GM18861 (cell line): ENCODE data around the gene KLK14.

Source experiments
- ATAC-seq: cut with Tn5 transposase; IDR thresholded peaks from one replicate; pipeline ENCODE4 v1.9.1; 2021; ENCODE audit not compliant: unreplicated experiment

KLK14 gene

DNA sequence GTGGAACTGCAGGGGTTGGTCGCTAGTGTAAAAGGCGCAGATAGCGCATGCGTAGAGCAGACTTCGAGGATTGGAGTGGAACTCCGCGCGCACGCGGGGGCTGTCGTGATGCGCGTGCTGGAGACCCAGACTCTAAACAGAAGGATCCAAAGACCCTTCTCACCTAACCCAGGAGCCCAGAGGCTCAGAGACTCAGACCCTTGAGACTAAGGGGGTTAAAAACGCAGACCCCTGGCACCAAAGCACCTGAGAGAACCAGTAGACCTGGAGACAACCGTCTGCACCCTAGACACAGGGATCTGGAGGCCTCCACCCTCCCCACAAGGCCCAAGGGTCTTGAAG lies 26.1 kb upstream of the KLK14 start:
- no peak for ATAC-seq

DNA sequence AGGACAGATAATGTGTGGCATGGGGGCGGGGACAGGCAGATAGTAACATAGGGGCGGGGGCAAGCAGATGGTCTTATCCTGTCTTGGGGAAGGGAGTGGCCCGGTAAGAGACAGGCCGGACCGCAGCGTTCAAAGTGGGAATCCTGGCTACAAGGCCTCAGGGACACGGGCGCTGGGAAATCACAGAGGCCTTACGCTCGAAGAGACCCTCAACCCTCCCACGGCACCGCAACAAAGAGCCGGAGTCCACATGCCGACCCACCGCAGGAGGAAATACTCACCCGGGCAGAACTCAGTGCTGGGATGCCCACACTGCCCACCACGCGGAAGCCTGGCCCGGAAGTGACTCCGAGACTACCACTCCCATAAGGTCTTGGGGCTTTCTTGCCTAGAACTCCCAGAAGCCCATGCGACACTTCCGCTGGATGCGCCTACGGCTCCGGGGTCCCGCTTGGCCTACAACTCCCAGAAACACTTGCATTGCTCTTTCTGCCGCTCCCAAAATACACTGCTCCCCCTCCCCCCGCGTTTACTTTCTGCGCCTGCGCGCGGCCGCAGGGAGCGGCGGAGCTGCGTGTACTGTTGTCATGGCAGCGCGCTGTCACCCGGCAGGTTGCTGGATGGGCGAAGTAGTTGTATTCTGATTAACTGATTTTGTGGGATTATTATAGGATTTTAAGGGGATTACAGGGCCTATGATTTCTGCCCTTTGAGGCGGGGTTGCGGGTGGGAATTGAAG lies 25.5 kb upstream of the KLK14 start, which contains the start of gene CTU1:
Gene CTU1 (minus strand): TSS at position 344 of the 739 bp plus-strand sequence. CDS start 3,840 bp downstream, outside the sequence.
- ATAC-seq: peak; percentile 89

DNA sequence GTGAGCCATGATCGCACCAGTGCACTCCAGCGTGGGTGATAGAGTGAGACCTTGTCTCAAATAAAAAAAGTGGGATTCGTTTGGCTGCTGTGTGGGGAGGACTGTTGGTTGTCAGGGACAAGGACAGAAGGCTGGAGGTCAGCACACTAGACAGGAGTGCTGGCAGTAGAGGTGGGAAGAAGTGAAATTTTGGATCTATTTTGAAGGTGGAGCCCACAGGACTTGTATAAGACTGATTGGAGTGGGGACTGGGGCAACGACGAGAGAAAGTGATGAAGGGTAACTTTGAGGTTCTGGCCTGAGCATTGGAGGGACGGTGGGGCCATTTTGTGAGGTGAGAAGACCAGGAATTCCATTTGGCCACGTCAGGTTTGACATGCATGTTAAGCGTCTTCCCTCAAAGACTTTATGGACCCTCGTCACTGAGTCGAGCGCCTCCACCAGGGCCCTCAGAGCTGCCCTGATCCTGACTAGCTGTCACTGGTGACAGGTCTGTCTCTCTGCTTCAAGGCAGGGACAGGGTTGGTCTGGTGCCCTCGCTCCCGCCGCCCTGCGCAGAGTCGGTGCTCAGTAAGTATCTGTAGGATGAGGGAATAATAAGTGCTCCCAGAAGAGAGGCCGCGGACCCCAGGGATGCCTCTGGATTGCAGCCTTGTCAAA lies 24.8 kb upstream of the KLK14 start:
- ATAC-seq: no peak

DNA sequence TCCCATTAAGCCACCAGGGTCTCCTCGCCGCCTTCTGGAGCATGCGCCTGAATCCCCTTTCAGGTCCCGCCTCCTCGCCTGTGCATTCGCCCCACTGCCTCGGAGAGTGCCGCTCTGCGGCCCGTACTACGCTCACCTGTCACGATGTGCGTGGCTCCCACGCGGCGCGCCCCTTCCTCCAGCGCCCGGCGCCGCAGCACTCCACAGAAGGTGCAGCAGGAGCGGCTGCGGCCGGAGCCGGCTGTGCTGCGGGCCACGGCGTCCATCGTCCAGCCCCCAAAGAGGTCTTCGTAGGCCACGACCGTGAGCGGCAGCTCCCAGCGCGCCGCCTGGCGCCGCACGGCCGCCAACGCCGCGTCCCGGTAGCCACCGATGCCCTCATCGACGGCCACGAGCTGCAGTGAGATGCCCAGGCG lies 21.2 kb upstream of the KLK14 start:
- no peak for ATAC-seq

DNA sequence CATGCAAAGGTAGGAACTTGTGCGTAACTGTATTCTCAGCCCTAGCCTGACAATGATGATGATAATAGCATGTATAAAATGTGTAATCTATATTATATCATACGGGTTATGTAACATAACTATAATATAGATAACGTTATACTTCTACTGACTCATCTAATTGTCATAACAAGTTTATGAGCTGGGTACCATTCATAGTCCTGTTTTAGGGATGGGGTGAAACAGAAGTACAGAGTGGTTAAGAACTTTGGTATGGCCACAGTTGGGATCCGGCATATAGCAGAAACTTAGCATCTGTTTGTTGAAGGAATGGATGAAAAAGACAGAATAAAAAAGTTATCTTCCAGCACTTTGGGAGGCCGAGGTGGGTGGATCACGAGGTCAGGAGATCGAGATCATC lies 20.3 kb upstream of the KLK14 start:
- ATAC-seq: no peak

DNA sequence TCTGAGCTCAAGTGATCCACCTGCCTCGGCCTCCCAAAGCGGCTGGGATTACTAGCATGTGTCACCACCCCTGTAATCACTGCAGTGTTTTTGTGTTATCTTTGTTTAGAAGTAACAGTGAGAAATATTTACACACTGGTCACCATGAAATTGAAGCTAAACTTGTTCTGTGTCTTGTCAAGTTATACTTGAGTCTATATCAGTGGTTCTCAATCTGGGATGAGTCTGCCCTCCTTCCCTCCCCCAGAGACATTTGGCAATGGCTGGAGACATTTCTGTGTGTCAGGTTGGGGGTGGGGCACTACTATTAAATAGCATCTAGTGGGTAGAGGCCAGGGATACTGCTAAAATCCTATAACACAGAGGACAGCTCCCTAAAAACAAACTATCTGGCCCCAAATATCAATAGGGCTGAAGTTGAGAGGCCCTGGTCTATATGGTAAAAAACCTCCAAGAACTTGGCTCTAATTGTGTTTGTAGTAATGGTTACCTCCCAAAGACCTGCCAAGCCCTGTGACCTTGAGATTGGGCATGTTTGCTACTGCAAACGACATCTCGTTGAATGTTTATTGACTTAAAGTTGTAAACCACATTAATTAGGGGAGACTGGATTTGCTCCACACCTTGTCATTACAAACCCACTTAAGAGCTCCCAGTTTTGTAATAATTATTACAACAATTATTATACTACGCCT lies 18.6 kb upstream of the KLK14 start:
- ATAC-seq: no peak

DNA sequence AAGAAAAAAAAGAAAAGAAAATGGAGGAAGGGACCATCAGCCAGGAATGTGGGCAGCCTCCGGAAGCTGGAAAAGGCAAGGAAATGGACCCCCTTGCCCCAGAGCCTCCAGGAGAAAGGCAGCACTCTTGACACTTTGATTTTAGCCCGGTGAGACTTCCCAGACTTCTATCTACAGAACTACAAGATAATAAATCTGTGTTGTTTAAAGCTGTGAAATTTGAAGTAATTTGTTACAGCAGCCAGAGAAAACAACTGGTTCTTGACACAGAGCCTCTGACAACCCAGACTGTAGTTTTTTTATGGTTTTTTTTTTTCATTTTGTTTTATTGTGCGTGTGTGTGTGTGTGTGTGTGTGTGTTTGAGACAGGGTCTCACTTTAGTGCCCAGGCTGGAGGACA lies 17.9 kb upstream of the KLK14 start:
- no peak for ATAC-seq

DNA sequence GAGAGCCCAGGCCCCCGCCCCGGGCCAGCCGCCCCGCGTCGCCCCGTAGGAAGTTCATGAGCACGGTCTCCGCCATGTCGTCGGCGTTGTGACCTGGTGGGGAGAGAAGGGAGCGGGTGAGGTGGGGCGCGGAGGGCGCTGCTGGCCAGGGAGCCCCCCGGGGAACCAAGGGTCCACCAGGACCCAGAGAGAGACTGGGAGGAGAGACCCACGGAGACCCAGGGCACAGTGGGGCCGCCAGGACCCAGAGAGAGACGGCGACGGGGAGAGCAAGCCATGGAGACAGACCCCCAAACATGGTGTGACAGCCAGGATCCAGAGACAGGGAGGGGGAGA lies 16.3 kb upstream of the KLK14 start:
- no peak for ATAC-seq

DNA sequence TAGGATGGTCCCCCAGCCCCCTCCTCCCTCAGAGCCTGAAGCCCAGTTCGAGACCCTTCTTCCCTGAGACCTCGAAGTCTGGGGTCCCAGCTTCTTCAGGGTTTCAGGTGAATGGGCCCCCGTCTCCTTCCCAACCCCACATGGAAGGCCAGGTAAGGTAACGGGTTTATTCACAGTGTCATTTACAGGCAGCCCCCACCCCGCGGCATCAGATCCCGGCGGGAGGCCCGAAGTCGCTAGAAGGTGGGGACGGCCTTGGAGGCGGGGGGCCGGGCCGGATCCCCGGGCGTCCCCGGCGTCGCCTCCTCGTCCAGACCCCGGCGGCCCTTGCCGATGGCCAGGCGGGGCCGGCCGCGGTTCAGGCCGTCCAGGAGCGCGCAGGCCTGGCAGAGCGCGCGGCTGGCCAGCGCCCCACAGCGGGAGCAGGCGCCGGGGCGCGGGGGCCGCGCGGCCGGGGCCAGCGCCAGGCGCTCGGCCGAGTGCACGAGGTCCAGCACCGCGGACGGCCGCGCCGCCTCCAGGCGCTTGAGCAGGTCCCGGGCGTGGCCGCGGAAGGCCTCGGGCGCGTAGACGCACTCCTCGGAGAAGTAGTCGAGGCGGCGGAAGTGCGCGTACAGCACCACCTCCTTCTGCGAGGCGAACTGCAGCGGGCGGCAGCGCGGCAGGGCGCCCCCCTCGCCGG lies 15.8 kb upstream of the KLK14 start:
- no peak for ATAC-seq

DNA sequence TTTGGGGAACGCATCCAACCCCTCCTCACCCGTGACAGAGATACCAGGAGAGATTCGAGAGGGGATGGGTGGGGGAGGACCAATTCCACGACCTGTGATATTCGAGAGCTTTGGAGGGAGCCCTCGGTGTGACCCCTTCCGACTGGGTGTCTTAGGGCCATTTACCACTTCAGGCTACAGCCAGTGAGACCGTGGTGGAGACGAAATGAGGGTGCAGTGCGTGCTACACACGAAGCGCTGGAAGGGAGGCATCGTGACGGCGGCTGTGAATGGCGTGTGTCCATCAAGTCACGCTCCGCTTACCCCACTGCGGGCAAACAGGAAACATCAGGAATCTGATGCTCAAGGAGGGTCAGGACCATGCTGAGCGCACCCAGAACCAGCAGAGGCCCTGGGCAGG lies 15.1 kb upstream of the KLK14 start:
- ATAC-seq: no peak

DNA sequence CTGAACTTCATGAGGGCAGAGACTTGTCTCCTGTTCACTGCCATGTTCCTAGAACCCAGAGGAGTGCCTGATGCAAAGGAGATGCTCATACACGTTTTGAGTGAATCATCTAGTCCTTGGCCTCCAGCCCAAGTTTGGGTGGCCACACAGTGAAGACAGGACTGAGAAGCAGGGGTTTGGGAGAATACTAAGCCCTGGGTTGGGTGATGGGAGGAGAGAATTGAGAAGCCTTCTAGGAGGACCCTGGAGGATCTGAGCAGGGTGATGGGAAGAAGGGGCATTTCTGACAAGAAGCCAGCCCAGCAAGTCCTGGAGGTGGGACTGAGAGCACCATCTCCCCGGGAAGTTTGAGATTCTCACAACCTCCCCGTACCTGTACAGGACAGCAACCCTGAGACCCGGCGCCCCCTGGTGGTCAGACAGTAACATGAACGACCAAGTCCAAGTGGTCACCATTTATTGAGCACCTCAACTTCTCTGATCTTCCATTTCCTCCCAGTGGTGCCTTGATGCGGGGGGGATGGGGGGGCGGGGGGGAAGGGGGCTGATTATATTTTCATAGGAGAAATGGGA lies 14.6 kb upstream of the KLK14 start:
- no peak for ATAC-seq

DNA sequence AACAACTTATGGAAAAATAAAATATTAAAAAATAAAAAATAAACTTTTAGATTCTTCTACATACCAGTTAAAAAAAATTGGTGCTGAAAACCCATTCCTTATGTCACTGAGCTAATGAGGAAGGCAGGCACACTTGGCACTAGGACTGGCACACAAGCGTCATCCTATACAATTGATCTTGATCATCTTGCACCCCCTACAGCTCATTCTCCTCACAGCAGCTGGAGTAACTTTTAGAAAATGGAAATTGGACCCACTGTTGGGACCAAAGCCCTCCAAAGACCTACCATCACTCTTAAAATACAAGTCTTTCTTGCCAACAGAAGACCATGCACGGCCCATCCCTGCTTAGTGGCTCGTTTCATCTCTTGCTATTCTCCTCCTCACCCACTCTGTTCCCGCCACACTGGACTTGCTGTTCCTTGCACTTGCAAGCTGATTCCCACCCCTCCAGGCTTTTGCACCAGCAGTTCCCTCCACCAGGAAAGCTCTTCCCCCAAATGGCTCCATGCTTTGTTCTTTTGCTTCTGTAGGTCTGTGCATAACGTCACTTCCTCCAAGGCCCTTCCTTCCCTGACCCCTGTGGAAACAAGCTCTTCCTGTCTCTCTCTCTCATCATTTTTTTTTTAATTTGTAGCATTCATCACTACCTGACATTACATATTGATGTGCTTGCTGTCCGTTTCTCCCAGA lies 13.9 kb upstream of the KLK14 start:
- ATAC-seq: no peak

DNA sequence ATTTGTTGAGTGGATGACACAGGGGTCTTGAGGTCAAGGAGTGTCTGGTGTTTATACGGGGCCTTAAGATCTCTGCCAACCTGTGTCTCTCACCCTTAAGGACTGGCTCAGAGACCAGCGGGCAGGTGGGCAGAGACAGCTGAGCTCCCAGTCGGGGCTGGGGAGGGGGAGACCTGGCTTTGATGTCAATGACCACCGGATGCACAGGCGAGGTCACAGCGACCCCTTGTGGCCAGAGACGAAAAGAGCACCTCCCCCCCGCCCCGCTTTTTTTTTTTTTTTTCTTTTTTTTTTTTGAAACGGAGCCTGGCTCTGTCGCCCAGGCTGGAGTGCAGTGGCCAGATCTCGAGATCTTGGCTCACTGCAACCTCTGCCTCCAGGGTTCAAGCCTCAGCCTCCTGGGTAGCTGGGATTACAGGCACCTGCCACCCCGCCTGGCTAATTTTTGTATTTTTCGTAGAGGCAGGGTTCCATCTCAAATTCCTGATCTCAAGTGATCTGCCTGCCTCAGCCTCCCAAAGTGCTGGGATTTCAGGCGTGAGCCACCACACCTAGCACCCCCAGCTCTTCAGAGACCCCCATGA lies 12.1 kb upstream of the KLK14 start:
- ATAC-seq: no peak

DNA sequence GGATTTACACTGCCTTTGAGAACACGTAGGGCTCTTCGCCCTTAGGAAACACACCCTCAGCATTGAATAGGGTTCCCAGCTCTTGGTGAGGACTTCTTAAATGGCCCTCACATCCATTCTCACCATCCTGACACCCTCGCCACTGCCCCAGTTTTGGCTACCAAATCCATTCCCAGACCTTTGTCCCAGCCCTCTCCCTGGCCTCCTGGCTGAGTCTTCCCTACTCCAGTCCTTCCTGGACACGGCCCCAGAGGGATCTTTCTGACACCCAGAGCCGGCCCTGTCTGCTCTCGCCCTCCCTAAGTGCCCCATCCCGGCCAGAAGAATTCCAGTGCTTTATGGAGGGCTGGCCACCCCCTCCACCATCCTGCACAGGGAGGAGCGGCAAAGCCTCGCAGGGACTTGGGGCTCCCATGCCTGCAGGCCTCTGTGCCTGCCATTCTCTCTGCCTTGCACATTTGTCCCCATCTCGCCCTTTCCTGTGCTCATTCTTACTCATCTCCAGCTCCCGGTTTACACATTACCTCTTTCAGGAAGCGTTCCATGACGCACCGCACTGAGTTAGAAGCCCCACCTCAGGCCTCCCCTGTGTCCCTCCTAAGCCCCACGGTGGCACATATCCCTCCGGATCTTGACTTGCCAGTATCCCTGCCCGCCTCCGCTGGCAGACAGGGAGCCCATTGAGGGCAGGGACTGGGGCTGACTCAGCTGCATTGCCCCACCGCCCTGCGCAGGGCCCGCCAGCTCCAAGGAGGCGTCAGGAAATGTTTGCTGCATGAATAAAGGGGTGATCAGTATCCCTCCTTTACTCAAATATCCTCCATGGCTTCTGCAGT lies 11.0 kb upstream of the KLK14 start:
- ATAC-seq: no peak

DNA sequence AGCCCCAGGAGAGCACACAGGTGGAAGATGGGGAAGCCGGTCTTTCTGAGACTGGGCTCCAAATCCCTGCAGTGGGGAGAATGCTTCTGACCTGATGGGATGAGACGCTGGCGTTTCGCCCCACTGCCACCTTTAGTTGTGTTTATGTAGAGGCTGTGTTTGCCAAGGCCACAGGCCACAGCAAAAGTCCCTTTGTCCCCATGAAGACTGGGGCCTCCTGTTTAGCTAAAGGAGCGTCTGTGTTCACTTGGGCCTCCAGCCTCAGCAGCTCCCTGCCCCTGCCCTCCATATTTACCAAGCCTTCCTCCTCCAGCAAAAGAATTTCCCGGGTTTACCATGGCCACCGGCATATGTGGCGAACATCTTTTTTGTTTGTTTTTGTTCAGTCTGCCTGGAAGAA lies 10.4 kb upstream of the KLK14 start:
- no peak for ATAC-seq

DNA sequence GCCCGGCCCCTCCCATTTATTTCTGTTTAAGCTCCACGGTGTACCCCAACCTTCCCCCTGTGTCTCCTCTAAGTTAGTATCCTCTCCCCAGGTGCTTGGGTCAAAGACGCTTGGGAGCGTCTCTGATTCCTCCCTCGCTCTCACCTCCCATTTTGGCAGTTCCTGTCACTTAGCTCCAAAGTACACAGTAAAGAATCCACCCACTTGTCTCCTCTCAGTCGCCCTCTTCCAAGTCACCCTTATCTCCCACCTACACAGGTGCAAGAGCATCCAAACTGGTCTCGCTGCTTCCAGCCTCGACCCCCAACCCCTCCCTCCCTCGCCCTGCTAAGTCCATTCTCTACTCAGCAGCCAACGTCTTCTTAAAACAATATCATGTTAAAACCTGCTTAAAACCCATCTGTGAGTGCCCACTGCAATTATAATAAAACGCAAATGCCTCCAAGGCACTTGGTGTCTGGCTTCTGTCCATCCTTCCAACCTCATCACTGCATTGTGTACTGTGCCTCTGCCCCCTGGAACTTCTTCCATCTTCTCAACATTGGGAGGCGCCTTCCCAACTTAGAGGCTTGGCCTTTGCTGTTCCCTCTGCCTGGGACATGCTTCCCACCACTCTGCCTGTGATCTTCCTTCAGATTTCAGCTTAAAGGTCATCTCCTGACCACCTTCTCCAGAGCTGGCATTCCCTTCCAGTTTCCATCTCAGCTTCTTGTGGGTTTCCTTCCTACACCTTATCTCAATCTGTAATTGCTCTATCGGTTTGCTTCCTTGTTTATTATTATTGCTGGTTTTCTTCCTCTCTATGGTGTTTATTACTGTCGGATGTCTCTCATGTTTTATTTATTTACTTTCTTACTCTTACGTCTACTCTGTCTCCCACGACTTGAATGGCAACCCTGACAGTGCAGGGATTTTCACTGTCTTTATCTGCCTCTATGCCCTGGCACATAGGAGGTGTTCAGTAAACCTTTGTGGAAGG lies 9.5 kb upstream of the KLK14 start:
- ATAC-seq: no peak

DNA sequence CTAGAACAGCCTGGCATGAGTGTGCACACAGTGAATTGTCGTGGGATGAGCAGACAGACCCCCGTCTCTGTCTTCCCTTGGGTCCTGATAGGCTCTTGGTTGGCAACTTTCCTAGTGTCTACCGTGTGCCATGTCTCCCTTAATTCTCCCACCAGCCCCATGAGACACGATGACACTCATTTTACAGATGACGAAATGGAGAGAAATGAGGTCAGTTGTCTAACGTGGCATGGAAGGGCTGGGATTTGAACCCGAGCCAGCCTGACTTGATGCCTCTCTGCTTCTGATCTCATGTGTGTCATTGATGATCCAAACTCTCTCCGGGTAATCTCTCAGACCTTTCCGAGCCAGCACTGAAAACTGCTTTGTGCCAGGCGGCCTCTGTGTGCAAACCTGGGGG lies 8.4 kb upstream of the KLK14 start:
- ATAC-seq: no peak

DNA sequence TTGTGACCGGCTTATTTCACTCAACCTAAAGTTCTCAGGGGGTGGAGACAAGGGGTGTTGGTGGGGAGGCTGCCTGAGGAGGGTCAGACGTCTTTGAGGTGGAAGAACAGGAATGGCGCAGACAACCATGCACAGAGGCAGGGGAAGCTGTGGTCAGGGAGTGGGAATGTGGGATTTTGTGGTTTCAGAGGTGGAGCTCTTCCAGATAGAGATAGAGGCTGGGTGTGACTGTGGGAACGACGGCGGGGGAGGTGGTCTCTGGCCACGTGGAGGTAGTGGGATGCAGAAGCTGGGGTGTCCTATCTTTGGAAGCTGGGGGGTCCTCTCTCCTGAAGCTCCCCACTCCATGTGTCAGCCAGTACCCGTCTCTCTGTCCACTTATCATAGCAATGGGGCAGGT lies 7.8 kb upstream of the KLK14 start:
- no peak for ATAC-seq
